Measurements from ENCODE around the gene MXRA7. TPM values are rescaled to one million over a fixed set of nuclear protein-coding genes. Genes with fewer than 3 reads are reported as not detected.

Gene MXRA7
- total RNA-seq, 1 donor from 2014 or later, result 187 TPM

- H3K36me3 Mint-ChIP-seq (ENCODE audit: unreplicated experiment), result peaks cover 5% of the 10 kb centered on the region
- no peak overlapping the region for H3K4me3 Mint-ChIP-seq (ENCODE audit: unreplicated experiment)
- no peak for TF ChIP-seq CTCF (IDR thresholded peaks at IDR 0.05)
- no peaks in the 10 kb centered on the region for H3K27me3 Mint-ChIP-seq (ENCODE audit: unreplicated experiment)
- DNase-seq (ENCODE audit: extremely low spot score, unreplicated experiment), result no peak
- peaks cover 71% of the 10 kb centered on the region for H3K4me1 Mint-ChIP-seq (ENCODE audit: unreplicated experiment)
- peak overlapping the region; percentile 95 for H3K27ac Mint-ChIP-seq (ENCODE audit: unreplicated experiment)
- H3K9me3 Mint-ChIP-seq (ENCODE audit: unreplicated experiment), result no peaks in the 10 kb centered on the region
Observed at GRCh38 chr17:76689859-76690258, 20.9 kb downstream of the MXRA7 start.

- no peak for DNase-seq (ENCODE audit: extremely low spot score, unreplicated experiment)
- Mint-ChIP-seq H3K27me3 (ENCODE audit: unreplicated experiment) (no peaks in the 10 kb centered on the region), H3K27ac (ENCODE audit: unreplicated experiment) (peak overlapping the region; percentile 95), H3K36me3 (ENCODE audit: unreplicated experiment) (peaks cover 12% of the 10 kb centered on the region), H3K4me3 (ENCODE audit: unreplicated experiment) (peak overlapping the region; percentile 24), H3K9me3 (ENCODE audit: unreplicated experiment) (no peaks in the 10 kb centered on the region), H3K4me1 (ENCODE audit: unreplicated experiment) (peaks cover 75% of the 10 kb centered on the region)
- no peak for TF ChIP-seq CTCF (IDR thresholded peaks at IDR 0.05)
Observed at GRCh38 chr17:76688165-76688622, 22.6 kb downstream of the MXRA7 start.

GRCh38 chr17:76687298-76688164 is 23.2 kb downstream of the MXRA7 start:
- Mint-ChIP-seq H3K27ac (ENCODE audit: unreplicated experiment) (peak overlapping the region; percentile 95), H3K27me3 (ENCODE audit: unreplicated experiment) (no peaks in the 10 kb centered on the region), H3K4me3 (ENCODE audit: unreplicated experiment) (peak overlapping the region; percentile 26), H3K9me3 (ENCODE audit: unreplicated experiment) (no peaks in the 10 kb centered on the region), H3K4me1 (ENCODE audit: unreplicated experiment) (peaks cover 75% of the 10 kb centered on the region), H3K36me3 (ENCODE audit: unreplicated experiment) (peaks cover 12% of the 10 kb centered on the region)
- DNase-seq (ENCODE audit: extremely low spot score, unreplicated experiment), result no peak
- TF ChIP-seq CTCF (IDR thresholded peaks at IDR 0.05), result no peak

- no peak overlapping the region for H3K4me3 Mint-ChIP-seq (ENCODE audit: unreplicated experiment)
- peaks cover 79% of the 10 kb centered on the region for H3K4me1 Mint-ChIP-seq (ENCODE audit: unreplicated experiment)
- H3K9me3 Mint-ChIP-seq (ENCODE audit: unreplicated experiment), result no peaks in the 10 kb centered on the region
Observed at GRCh38 chr17:76686538-76687297, 24.0 kb downstream of the MXRA7 start.

More at GRCh38 chr17:76686538-76687297, 24.0 kb downstream of the MXRA7 start:
- Mint-ChIP-seq H3K36me3 (ENCODE audit: unreplicated experiment) (peaks cover 15% of the 10 kb centered on the region), H3K27me3 (ENCODE audit: unreplicated experiment) (no peaks in the 10 kb centered on the region), H3K27ac (ENCODE audit: unreplicated experiment) (peak overlapping the region; percentile 95)
- no peak for TF ChIP-seq CTCF (IDR thresholded peaks at IDR 0.05)
- no peak for DNase-seq (ENCODE audit: extremely low spot score, unreplicated experiment)

Data from osteocyte (in vitro differentiated cells).